ENCODE data around the gene ZNF219. TPM values are rescaled to one million over a fixed set of nuclear protein-coding genes. Genes with fewer than 3 reads are reported as not detected.

The ZNF219 gene
- total and polyA plus RNA-seq, 10 of the 15 experiments (the other 5 are each of a cell fraction or from before 2014, with no cell fraction given), result 0.16 to 6.4 (median 1.9) TPM

GRCh38 chr14:21092273-21093011 is 6.0 kb downstream of the ZNF219 start (continued):
- TF ChIP-seq BMI1 (IDR thresholded peaks at IDR 0.05; ENCODE audit: borderline replicate concordance) (no peak), HDGF (IDR thresholded peaks at IDR 0.05) (no peak), POLR2AphosphoS5 (IDR thresholded peaks at IDR 0.05; ENCODE audit: low read length) (no peak), CHD2 (IDR thresholded peaks at IDR 0.05; ENCODE audit: borderline replicate concordance, low read depth, low read length) (peak; percentile 59; the same call in 1 of the 2 replicates), ZZZ3 (IDR thresholded peaks at IDR 0.05; ENCODE audit: control insufficient read depth, insufficient read length, low read depth) (no peak), LARP7 (IDR thresholded peaks at IDR 0.05) (peak; percentile 51; the same call in 1 of the 2 replicates), SREBF2 (IDR thresholded peaks at IDR 0.05; ENCODE audit: low read length) (no peak), BACH1 (IDR thresholded peaks at IDR 0.05; ENCODE audit: borderline replicate concordance) (no peak)

GRCh38 chr14:21091821-21092272 is 6.6 kb downstream of the ZNF219 start:
- SMC1A ChIA-PET (ENCODE audit: uncharacterized antibody, unreplicated experiment), result interaction anchor here (0.9 to 5.9 kb wide), 6 partner anchors 9 to 78 kb away, joined by 5 to 78 read pairs (median 8); partner anchors contain the start of gene TMEM253
- Histone ChIP-seq H3K4me2 (ENCODE audit: control insufficient read depth, insufficient read depth) (no peak overlapping the region), H3K4me1 (ENCODE audit: control insufficient read depth, insufficient read depth, low read length) (no peaks in the 10 kb centered on the region), H3K79me2 (ENCODE audit: control insufficient read depth, insufficient read depth, low read length) (no peaks in the 10 kb centered on the region), H3K36me3 (ENCODE audit: control insufficient read depth in 2 of 2, insufficient read depth in 2 of 2, low read length in 1 of 2) (no peaks in the 10 kb centered on the region), H2AFZ (ENCODE audit: control insufficient read depth, low read depth, low read length) (no peak overlapping the region), H4K20me1 (ENCODE audit: control insufficient read depth, insufficient read depth) (no peaks in the 10 kb centered on the region), H3K9ac (ENCODE audit: control insufficient read depth, insufficient read depth, low read length) (no peak overlapping the region), H3K4me3 (no peak overlapping the region), H3K9me3 (replicated peaks; ENCODE audit: control insufficient read depth, insufficient read depth, low read length) (no peaks in the 10 kb centered on the region), H3K27me3 (replicated peaks in 1 of 2; ENCODE audit: control insufficient read depth in 2 of 2, insufficient read depth in 2 of 2, low read length in 1 of 2) (no peaks in the 10 kb centered on the region; a peak in 1 of 4 replicates), H3K27ac (ENCODE audit: control insufficient read depth, insufficient read depth) (no peak overlapping the region)
- POLR2A ChIA-PET, result no interaction called here
- no peak for FAIRE-seq
- RAD21 ChIA-PET (ENCODE audit: unreplicated experiment), result interaction anchor here (0.7 to 3.2 kb wide), 11 partner anchors 12 to 407 kb away, joined by 3 to 51 read pairs (median 4); partner anchors contain the start of genes ARHGEF40 and TMEM253
- in situ Hi-C loops (cut with MboI), result no loop called here
- ATAC-seq, result no peak
- intact Hi-C loops (cut with micrococcal nuclease; ENCODE audit: unreplicated experiment), result loop anchor here (1.0 kb wide), 3 partner anchors 15 to 78 kb away; no protein-coding TSS in a partner anchor
- BruUV-seq (replicated peaks), result no TSS peak
- TF ChIP-seq KLF5 (IDR thresholded peaks at IDR 0.05; ENCODE audit: partially characterized antibody), result no peak
- no peak for TF ChIP-seq JUND (IDR thresholded peaks at IDR 0.05; ENCODE audit: low read depth, low read length)
- TF ChIP-seq NR2C2 (IDR thresholded peaks at IDR 0.05; ENCODE audit: borderline replicate concordance, control insufficient read depth, insufficient read length, low read depth), result no peak
- no peak for TF ChIP-seq NFXL1 (IDR thresholded peaks at IDR 0.05; ENCODE audit: borderline replicate concordance)
- no peak for TF ChIP-seq RAD21 (IDR thresholded peaks at IDR 0.05; ENCODE audit: insufficient read depth, low read depth, low read length)
- TF ChIP-seq PAX5 (IDR thresholded peaks at IDR 0.05; ENCODE audit: borderline replicate concordance, low read depth, low read length), result no peak
- TF ChIP-seq CBFB (IDR thresholded peaks at IDR 0.05; ENCODE audit: low read depth), result no peak
- TF ChIP-seq FOS (IDR thresholded peaks at IDR 0.05; ENCODE audit: borderline replicate concordance, extremely low read depth, insufficient read length), result no peak
- no peak for TF ChIP-seq BCLAF1 (IDR thresholded peaks at IDR 0.05)
- TF ChIP-seq SKIL (IDR thresholded peaks at IDR 0.05; ENCODE audit: low read depth, poor library complexity, severe bottlenecking), result no peak
- 77% methylated on average over 19 of the region's 42 CpGs for WGBS (ENCODE audit: insufficient coverage, insufficient replicate concordance, low lambda C conversion rate, missing lambda C conversion rate)
- no peak for DNase-seq (ENCODE audit: low read depth, low spot score)
- CTCF ChIA-PET, result interaction anchor here (0.6 to 6.9 kb wide), 17 partner anchors 8 to 84 kb away, joined by 3 to 194 read pairs (median 7); partner anchors contain the start of genes ARHGEF40, RNASE8 and TMEM253
